CD8-positive, alpha-beta memory T cell (primary cell): Measurements from ENCODE around the gene HBQ1. TPM values are rescaled to one million over a fixed set of nuclear protein-coding genes. Genes with fewer than 3 reads are reported as not detected.
"Not testable (repeated sequence)": the region's sequence is repeated elsewhere in the genome, so short reads cannot be mapped to it uniquely, and the experiment has no call there.

Experiments used
- CTCF ChIA-PET: fragments of 350-600 bp; sonication (Branson Sonifier 250); formaldehyde crosslinking; loops from one replicate; lab custom pipeline; 2021; ENCODE audit warnings: antibody characterized with exemption; lab: Charles Lee
- POLR2A ChIA-PET: fragments of 350-600 bp; sonication (Branson Sonifier 250); formaldehyde crosslinking; loops from one replicate; lab custom pipeline; 2021; ENCODE audit warnings: antibody characterized with exemption; lab: Charles Lee
- DNase-seq, 5 donors: peaks; one replicate each; pipeline versions ENCODE4 v3.0.0 to v3.0.0-alpha.2; 2020 to 2022; ENCODE audit warnings: mixed read lengths in 1 of 5
- H3K27ac ChIP-seq: one replicate; pipeline ENCODE4 v1.7.0; 2013; ENCODE audit warnings: low read depth, mild to moderate bottlenecking, low read length, moderate library complexity
- H3K27me3 ChIP-seq: 2 replicates; pipeline ENCODE4 v1.7.0; 2013; ENCODE audit warnings: low read length, mild to moderate bottlenecking; ENCODE audit not compliant: insufficient read depth, poor library complexity, severe bottlenecking
- H3K36me3 ChIP-seq: 2 replicates; pipeline ENCODE4 v1.7.0; 2013; ENCODE audit warnings: mild to moderate bottlenecking, low read length, moderate library complexity; ENCODE audit not compliant: insufficient read depth
- H3K4me1 ChIP-seq: 2 replicates; pipeline ENCODE4 v1.7.0; 2013; ENCODE audit warnings: mild to moderate bottlenecking, low read length, moderate library complexity; ENCODE audit not compliant: insufficient read depth
- H3K4me3 ChIP-seq: 2 replicates; pipeline ENCODE4 v1.7.0; 2013; ENCODE audit warnings: mild to moderate bottlenecking, low read length
- H3K9me3 ChIP-seq: 2 replicates; pipeline ENCODE4 v1.7.0; 2013; ENCODE audit warnings: mild to moderate bottlenecking, low read length
- H3K27ac Mint-ChIP-seq, 8 donors: one replicate each; pipeline ENCODE4 v1.8.0; 2020 to 2021; ENCODE audit warnings: mixed read lengths in 8 of 8, mild to moderate bottlenecking in 6 of 8, inconsistent platforms in 3 of 8, moderate library complexity in 3 of 8
- H3K27me3 Mint-ChIP-seq, 2 donors: one replicate each; pipeline ENCODE4 v1.8.0; 2020 to 2021; ENCODE audit warnings: mixed read lengths in 2 of 2, mild to moderate bottlenecking in 1 of 2, moderate library complexity in 1 of 2
- H3K36me3 Mint-ChIP-seq, 3 donors: one replicate each; pipeline ENCODE4 v1.8.0; 2020 to 2021; ENCODE audit warnings: mixed read lengths in 3 of 3, inconsistent platforms in 1 of 3, mild to moderate bottlenecking in 1 of 3
- H3K4me1 Mint-ChIP-seq, 3 donors: one replicate each; pipeline ENCODE4 v1.8.0; 2020 to 2021; ENCODE audit warnings: mixed read lengths in 3 of 3, inconsistent platforms in 1 of 3, mild to moderate bottlenecking in 1 of 3
- H3K4me3 Mint-ChIP-seq, 7 donors: one replicate each; pipeline ENCODE4 v1.8.0; 2020 to 2021; ENCODE audit warnings: mixed read lengths in 7 of 7, mild to moderate bottlenecking in 6 of 7, moderate library complexity in 4 of 7, inconsistent platforms in 2 of 7
- H3K9me3 Mint-ChIP-seq, 5 donors: one replicate each; pipeline ENCODE4 v1.8.0; 2020 to 2022; ENCODE audit warnings: mixed read lengths in 5 of 5, mild to moderate bottlenecking in 3 of 5, moderate library complexity in 2 of 5, inconsistent platforms in 1 of 5
- polyA plus RNA-seq: library from polyadenylated mRNA; unstranded; fragments of 300-500 nt; fragmentation: Illumina TruSeq; gene quantifications from one replicate; pipeline ENCODE4 v1.2.3, GENCODE V29; 2021
- total RNA-seq, 2 experiments: library from RNA; stranded (reverse); gene quantifications; one replicate each; pipeline ENCODE4 v1.2.3, GENCODE V29; 2021

HBQ1 gene
- total and polyA plus RNA-seq, 3 experiments from 2014 or later = 0.72 TPM; not detected in 2

DNA sequence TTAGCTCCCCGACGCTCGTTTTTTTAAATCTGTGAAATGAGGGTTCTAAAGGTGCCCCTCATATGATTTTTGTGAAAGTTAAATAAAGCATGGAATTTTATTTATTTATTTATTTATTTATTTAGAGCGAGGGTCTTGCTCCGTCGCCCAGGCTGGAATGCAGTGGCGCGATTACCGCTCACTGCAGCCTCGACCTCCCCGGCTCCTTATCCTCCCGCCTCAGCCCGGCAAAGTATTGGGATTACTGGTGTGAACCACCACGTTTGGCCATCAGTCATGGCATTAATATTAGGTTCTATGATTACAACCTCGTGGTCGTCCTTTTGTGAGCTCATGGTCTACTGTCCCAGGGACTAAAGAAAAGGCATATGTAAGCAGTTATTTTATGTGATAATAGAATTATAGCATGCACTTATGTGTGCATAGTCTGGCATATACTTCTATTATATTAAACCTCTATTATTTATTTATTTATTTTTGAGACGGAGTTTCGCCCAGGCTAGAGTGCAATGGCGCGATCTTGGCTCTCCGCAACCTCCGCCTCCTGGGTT, 49.5 kb downstream of the HBQ1 start:
- H3K27me3 ChIP-seq = no peaks in the 10 kb centered on the region
- peak overlapping the region; percentile 78 for H3K4me3 ChIP-seq
- DNase-seq = no peak
- H3K9me3 ChIP-seq = no peaks in the 10 kb centered on the region
- H3K27ac Mint-ChIP-seq = peak overlapping the region in 6 of 8 donors; percentile 81 to 97 (median 96)
- peak overlapping the region; percentile 69 to 95 (median 88) for H3K4me3 Mint-ChIP-seq
- H3K36me3 Mint-ChIP-seq = peaks cover 5 to 42% (median 7%) of the 10 kb centered on the region in 3 donors
- ChIA-PET POLR2A (interaction anchor here (0.7 kb wide), 1 partner anchor 196 kb away, joined by 3 read pairs; the partner anchor contains the start of gene RAB11FIP3), CTCF (interaction anchor here (1.0 to 3.3 kb wide), 2 partner anchors 123 to 132 kb away, joined by 4 to 11 read pairs; no protein-coding TSS in a partner anchor)
- peaks cover 25% of the 10 kb centered on the region for H3K4me1 ChIP-seq
- H3K9me3 Mint-ChIP-seq = no peaks in the 10 kb centered on the region
- no peaks in the 10 kb centered on the region for H3K27me3 Mint-ChIP-seq
- H3K36me3 ChIP-seq = peaks cover 24% of the 10 kb centered on the region
- H3K4me1 Mint-ChIP-seq = peaks cover 31 to 44% (median 44%) of the 10 kb centered on the region in 3 donors
- peak overlapping the region; percentile 95 for H3K27ac ChIP-seq

DNA sequence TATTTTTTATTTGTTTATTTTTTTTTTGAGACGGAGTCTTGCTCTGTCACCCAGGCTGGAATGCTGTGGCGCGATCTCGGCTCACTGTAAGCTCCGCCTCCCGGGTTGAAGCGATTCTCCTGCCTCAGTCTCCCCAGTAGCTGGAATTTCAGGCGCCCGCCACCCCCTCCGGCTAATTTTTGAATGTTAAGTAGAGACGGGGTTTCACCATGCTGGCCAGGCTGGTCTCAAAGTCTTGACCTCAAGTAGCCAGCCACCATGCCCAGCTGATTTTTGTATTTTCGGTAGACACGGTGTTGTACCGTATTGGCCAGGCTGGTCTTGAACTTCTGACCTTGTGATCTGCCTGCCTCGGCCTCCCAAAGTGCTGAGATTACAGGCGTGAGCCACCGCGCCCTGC, 50.1 kb downstream of the HBQ1 start:
- POLR2A ChIA-PET, H3K4me3 Mint-ChIP-seq, H3K9me3 ChIP-seq, H3K4me3 ChIP-seq, H3K27me3 ChIP-seq, H3K27ac ChIP-seq, H3K9me3 Mint-ChIP-seq, H3K27me3 Mint-ChIP-seq, DNase-seq: not testable (repeated sequence)
- peaks cover 24% of the 10 kb centered on the region for H3K36me3 ChIP-seq
- Mint-ChIP-seq H3K36me3 (peaks cover 5 to 43% (median 7%) of the 10 kb centered on the region in 3 donors), H3K4me1 (peaks cover 35 to 49% (median 49%) of the 10 kb centered on the region in 3 donors), H3K27ac (peak overlapping the region in 1 of 8 donors; percentile 79)
- H3K4me1 ChIP-seq = peaks cover 25% of the 10 kb centered on the region
- CTCF ChIA-PET = interaction anchor here (3.3 kb wide), 1 partner anchor 132 kb away, joined by 11 read pairs; no protein-coding TSS in a partner anchor

Other genes starting within 250 kb of the HBQ1 start
- 10 to 100 TPM; 63.6 to 63.9 TPM for gene POLR3K, start 126.9 kb upstream of the HBQ1 start, total RNA-seq
- gene POLR3K, start 126.9 kb upstream of the HBQ1 start, polyA plus RNA-seq = 35.1 TPM
- gene SNRNP25, start 126.6 kb upstream of the HBQ1 start, total RNA-seq = 100 to 1,000 TPM; 108 to 110 TPM
- 16.3 TPM for gene SNRNP25, start 126.6 kb upstream of the HBQ1 start, polyA plus RNA-seq
- under 1 TPM; 0.53 to 0.59 TPM for gene RHBDF1, start 107.8 kb upstream of the HBQ1 start, total RNA-seq
- not detected for gene RHBDF1, start 107.8 kb upstream of the HBQ1 start, polyA plus RNA-seq
- gene MPG, start 102.2 kb upstream of the HBQ1 start, total RNA-seq = 10 to 100 TPM; 47.5 to 48.2 TPM
- 58.1 TPM for gene MPG, start 102.2 kb upstream of the HBQ1 start, polyA plus RNA-seq
- gene NPRL3, start 41.8 kb upstream of the HBQ1 start, total RNA-seq = 10 to 100 TPM; 45.2 to 50.7 TPM
- 13.0 TPM for gene NPRL3, start 41.8 kb upstream of the HBQ1 start, polyA plus RNA-seq
- gene HBZ, start 27.8 kb upstream of the HBQ1 start, total RNA-seq = not detected
- not detected for gene HBZ, start 27.8 kb upstream of the HBQ1 start, polyA plus RNA-seq
- not detected for gene HBM, start 14.5 kb upstream of the HBQ1 start, total RNA-seq
- not detected for gene HBM, start 14.5 kb upstream of the HBQ1 start, polyA plus RNA-seq
- not detected for gene HBA2, start 7.6 kb upstream of the HBQ1 start, total RNA-seq
- gene HBA2, start 7.6 kb upstream of the HBQ1 start, polyA plus RNA-seq = 5.8 TPM
- gene HBA1, start 3.8 kb upstream of the HBQ1 start, total RNA-seq = not detected
- gene HBA1, start 3.8 kb upstream of the HBQ1 start, polyA plus RNA-seq = 1.6 TPM
- gene LUC7L, start 49.0 kb downstream of the HBQ1 start, total RNA-seq = 10 to 100 TPM; 78.5 to 80.0 TPM
- 9.2 TPM for gene LUC7L, start 49.0 kb downstream of the HBQ1 start, polyA plus RNA-seq
- gene FAM234A, start 54.4 kb downstream of the HBQ1 start, total RNA-seq = 10 to 100 TPM; 23.1 to 26.1 TPM
- gene FAM234A, start 54.4 kb downstream of the HBQ1 start, polyA plus RNA-seq = 27.9 TPM
- gene RGS11, start 95.5 kb downstream of the HBQ1 start, total RNA-seq = under 1 TPM in 1 of 2 experiments, not detected in 1; 0.09 TPM
- not detected for gene RGS11, start 95.5 kb downstream of the HBQ1 start, polyA plus RNA-seq
- not detected for gene ARHGDIG, start 100.1 kb downstream of the HBQ1 start, total RNA-seq
- not detected for gene ARHGDIG, start 100.1 kb downstream of the HBQ1 start, polyA plus RNA-seq
- not detected for gene PDIA2, start 102.7 kb downstream of the HBQ1 start, total RNA-seq
- gene PDIA2, start 102.7 kb downstream of the HBQ1 start, polyA plus RNA-seq = not detected
- gene AXIN1, start 172.3 kb downstream of the HBQ1 start, total RNA-seq = 10 to 100 TPM; 24.7 to 26.3 TPM
- 6.9 TPM for gene AXIN1, start 172.3 kb downstream of the HBQ1 start, polyA plus RNA-seq
- gene MRPL28, start 190.1 kb downstream of the HBQ1 start, total RNA-seq = 10 to 100 TPM; 90.2 to 98.0 TPM
- gene MRPL28, start 190.1 kb downstream of the HBQ1 start, polyA plus RNA-seq = 67.8 TPM
- gene PGAP6, start 201.5 kb downstream of the HBQ1 start, total RNA-seq = 10 to 100 TPM; 36.1 to 36.2 TPM
- 23.1 TPM for gene PGAP6, start 201.5 kb downstream of the HBQ1 start, polyA plus RNA-seq
- 10 to 100 TPM; 14.1 to 15.4 TPM for gene NME4, start 216.7 kb downstream of the HBQ1 start, total RNA-seq
- 49.9 TPM for gene NME4, start 216.7 kb downstream of the HBQ1 start, polyA plus RNA-seq
- 1 to 10 TPM; 6.8 to 7.9 TPM for gene DECR2, start 221.4 kb downstream of the HBQ1 start, total RNA-seq
- gene DECR2, start 221.4 kb downstream of the HBQ1 start, polyA plus RNA-seq = 3.9 TPM
- gene RAB11FIP3, start 245.2 kb downstream of the HBQ1 start, total RNA-seq = 10 to 100 TPM; 30.0 to 32.8 TPM
- gene RAB11FIP3, start 245.2 kb downstream of the HBQ1 start, polyA plus RNA-seq = 4.4 TPM